ENCODE results near the gene FLNC. TPM values are rescaled to one million over a fixed set of nuclear protein-coding genes. Genes with fewer than 3 reads are reported as not detected.

Gene FLNC
- total RNA-seq, 2 experiments from 2014 or later = 0.14 to 0.16 TPM

DNA sequence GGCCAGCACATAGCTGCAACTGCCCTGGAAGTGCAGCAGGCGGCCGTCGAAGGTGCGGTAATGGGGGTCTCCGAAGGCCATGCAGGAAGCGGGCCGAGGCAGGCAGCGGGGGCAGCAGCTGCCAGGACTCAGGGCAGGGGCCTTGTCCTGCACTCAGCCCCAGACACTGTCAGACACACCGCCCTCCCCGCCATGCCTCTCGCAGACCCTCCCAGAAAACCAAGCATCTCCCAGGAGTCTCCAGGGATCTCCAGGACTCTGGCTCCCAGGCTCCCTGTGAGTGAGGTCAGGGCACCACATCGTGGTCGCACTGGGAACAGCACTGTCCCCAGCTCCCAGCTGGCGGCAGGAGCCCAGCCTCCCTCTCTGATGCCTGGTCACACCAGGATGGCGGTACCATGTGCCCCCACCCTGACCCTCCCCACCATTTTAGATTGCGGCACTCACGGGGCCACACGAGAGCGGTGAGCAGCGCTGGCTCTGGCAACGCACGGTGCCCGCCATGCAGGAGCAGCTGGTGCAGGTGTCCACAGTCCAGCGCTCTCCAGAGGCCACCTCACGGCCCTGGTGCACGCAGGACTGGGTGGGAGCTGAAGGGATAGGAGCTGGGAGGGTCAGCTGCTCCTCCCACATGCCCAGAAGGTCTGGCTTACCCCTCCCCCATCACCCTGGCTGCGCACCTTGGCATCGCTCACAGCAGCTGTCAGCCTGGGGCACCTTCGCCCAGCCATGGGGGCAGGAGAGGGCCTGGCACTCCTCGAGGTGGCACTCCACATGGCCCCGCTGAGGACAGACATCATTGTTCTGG is 49.9 kb downstream of the FLNC start:
- DNase-seq = peak; percentile 39
- intact Hi-C loops (cut with micrococcal nuclease) = loop anchor here (10.0 kb wide), 1 partner anchor 265 kb away; no protein-coding TSS in a partner anchor
- H3K36me3 Mint-ChIP-seq (ENCODE audit: low read depth) = no peaks in the 10 kb centered on the region
- peak; percentile 52 for ATAC-seq
- H3K9me3 Mint-ChIP-seq = no peaks in the 10 kb centered on the region
- no peak overlapping the region for H3K27ac Mint-ChIP-seq
- H3K4me1 Mint-ChIP-seq (ENCODE audit: low read depth) = peaks cover 2% of the 10 kb centered on the region
- H3K27me3 Mint-ChIP-seq = peaks cover under 1% of the 10 kb centered on the region
- TF ChIP-seq, protein P1, sequence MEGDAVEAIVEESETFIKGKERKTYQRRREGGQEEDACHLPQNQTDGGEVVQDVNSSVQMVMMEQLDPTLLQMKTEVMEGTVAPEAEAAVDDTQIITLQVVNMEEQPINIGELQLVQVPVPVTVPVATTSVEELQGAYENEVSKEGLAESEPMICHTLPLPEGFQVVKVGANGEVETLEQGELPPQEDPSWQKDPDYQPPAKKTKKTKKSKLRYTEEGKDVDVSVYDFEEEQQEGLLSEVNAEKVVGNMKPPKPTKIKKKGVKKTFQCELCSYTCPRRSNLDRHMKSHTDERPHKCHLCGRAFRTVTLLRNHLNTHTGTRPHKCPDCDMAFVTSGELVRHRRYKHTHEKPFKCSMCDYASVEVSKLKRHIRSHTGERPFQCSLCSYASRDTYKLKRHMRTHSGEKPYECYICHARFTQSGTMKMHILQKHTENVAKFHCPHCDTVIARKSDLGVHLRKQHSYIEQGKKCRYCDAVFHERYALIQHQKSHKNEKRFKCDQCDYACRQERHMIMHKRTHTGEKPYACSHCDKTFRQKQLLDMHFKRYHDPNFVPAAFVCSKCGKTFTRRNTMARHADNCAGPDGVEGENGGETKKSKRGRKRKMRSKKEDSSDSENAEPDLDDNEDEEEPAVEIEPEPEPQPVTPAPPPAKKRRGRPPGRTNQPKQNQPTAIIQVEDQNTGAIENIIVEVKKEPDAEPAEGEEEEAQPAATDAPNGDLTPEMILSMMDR (IDR thresholded peaks at IDR 0.05) = peak; percentile 46
- ChIA-PET CTCF (interaction anchor here (1.0 to 8.9 kb wide), 5 partner anchors 8 to 60 kb away, joined by 3 to 100 read pairs (median 4); partner anchors contain the start of gene ATP6V1F), POLR2A (interaction anchor here (0.9 to 1.2 kb wide), 3 partner anchors 11 to 269 kb away, joined by 3 read pairs; no protein-coding TSS in a partner anchor)
- H3K4me3 Mint-ChIP-seq = no peak overlapping the region

DNA sequence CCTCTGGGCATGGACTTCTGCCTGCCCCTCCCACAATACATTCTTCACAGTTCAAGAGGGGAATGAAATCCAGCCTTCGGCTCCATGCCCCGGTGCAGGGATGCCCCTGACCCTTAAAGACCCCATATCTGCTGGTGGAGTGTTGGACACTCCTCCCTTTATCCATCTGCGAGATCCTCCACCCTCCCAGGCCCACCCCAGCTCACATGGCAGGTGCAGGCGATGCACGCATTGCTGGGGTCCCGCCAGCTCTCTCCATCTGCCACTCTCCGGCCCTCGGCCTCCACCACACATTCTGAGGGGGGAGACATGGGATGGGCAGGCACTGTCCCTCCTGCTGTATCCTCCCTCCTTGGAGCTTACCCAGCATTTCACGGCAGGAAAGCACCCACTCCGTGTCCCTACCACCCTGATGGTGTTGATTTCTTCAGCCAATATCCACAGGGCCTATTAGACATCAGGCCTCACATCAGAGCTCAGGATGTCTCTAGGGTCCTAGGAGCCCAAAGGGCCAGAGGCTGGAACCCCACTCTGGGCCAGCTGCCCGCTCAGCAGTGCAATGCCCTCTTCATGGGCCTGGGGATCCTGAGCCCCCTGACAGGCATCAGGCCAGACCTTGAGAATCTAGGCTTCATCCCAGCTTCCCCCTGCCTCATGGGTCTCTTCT is 50.7 kb downstream of the FLNC start:
- Mint-ChIP-seq H3K27me3 (peaks cover 4% of the 10 kb centered on the region), H3K9me3 (no peaks in the 10 kb centered on the region), H3K27ac (no peak overlapping the region), H3K36me3 (ENCODE audit: low read depth) (no peaks in the 10 kb centered on the region), H3K4me3 (no peak overlapping the region), H3K4me1 (ENCODE audit: low read depth) (peaks cover 2% of the 10 kb centered on the region)
- intact Hi-C loops (cut with micrococcal nuclease) = no loop called here
- TF ChIP-seq, protein P1 (IDR thresholded peaks at IDR 0.05) = no peak
- ChIA-PET CTCF (interaction anchor here (0.9 to 8.9 kb wide), 7 partner anchors 9 to 454 kb away, joined by 3 to 100 read pairs (median 5); partner anchors contain the start of gene ATP6V1F), POLR2A (interaction anchor here (0.9 to 1.6 kb wide), 4 partner anchors 11 to 270 kb away, joined by 3 to 4 read pairs (median 3); partner anchors contain the start of gene ATP6V1F)
- no peak for ATAC-seq
- DNase-seq = no peak

DNA sequence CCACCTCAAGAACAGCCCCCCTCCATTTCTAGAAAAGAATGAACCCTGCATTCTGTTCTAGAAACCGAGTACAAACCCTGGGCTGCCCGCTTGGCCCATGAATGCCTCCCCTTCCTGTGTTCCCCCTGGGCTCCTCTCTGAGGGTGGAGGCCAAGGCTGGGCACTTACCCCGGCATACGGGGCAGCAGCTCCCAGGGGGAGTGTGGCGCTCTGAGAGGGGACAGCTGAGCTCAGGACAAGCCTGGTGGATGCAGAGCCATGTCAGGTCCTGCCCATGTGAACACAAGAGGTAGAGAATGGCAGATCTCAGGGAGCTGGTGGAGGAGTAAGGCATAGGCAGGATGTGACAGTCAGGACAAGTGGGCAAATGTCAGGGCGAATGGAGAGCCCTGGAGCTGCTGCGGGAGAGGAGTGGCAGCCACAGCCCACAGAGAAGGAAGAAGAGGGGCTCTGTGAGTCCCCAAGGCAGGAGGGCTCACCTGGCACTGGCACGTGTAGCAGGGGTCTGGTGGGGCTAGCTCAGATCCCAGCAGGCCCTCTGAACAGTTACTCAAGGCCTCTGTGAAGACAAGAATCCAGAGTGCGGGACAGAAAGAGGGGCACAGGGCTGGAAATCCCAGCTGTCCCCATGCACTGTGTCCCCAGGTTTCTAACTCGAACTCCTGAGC is 51.4 kb downstream of the FLNC start:
- no peak overlapping the region for H3K27ac Mint-ChIP-seq
- ATAC-seq = no peak
- no peak overlapping the region for H3K4me3 Mint-ChIP-seq
- H3K27me3 Mint-ChIP-seq = peaks cover 4% of the 10 kb centered on the region
- TF ChIP-seq, protein P1 (IDR thresholded peaks at IDR 0.05) = no peak
- no peak for DNase-seq
- ChIA-PET CTCF (interaction anchor here (0.9 to 8.9 kb wide), 8 partner anchors 10 to 454 kb away, joined by 3 to 100 read pairs (median 7); partner anchors contain the start of gene ATP6V1F), POLR2A (interaction anchor here (0.9 to 1.6 kb wide), 4 partner anchors 12 to 270 kb away, joined by 3 to 4 read pairs (median 3); partner anchors contain the start of gene ATP6V1F)
- no peaks in the 10 kb centered on the region for H3K36me3 Mint-ChIP-seq (ENCODE audit: low read depth)
- intact Hi-C loops (cut with micrococcal nuclease) = no loop called here
- H3K9me3 Mint-ChIP-seq = no peaks in the 10 kb centered on the region
- H3K4me1 Mint-ChIP-seq (ENCODE audit: low read depth) = peaks cover 2% of the 10 kb centered on the region

DNA sequence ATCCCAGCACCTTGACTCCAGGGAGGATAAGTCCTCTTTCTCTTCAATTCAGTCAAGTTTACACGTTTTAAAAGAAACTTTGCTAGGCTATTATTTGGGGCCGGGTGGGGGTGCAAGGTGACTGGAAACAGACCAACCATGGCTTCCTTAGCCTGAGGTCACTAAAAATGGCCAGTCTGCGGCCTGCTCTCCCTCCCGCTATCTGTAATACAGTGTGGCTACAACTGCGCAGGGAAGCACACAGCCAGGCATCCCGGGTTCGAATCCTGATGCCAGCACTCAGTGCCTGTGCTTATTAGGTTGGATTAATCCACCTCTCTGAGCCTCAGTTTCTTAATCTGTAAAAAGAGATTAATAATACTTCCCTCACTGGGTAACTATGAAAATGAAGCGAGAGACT is 51.9 kb downstream of the FLNC start:
- intact Hi-C loops (cut with micrococcal nuclease) = no loop called here
- no peak for ATAC-seq
- Mint-ChIP-seq H3K4me1 (ENCODE audit: low read depth) (peaks cover 2% of the 10 kb centered on the region), H3K27me3 (peaks cover 4% of the 10 kb centered on the region), H3K36me3 (ENCODE audit: low read depth) (no peaks in the 10 kb centered on the region), H3K27ac (no peak overlapping the region), H3K9me3 (no peaks in the 10 kb centered on the region), H3K4me3 (no peak overlapping the region)
- no peak for DNase-seq
- TF ChIP-seq, protein P1 (IDR thresholded peaks at IDR 0.05) = no peak
- CTCF ChIA-PET = interaction anchor here (1.3 to 8.9 kb wide), 12 partner anchors 10 to 455 kb away, joined by 3 to 100 read pairs (median 16); partner anchors contain the start of gene ATP6V1F
- POLR2A ChIA-PET = interaction anchor here (0.7 to 1.6 kb wide), 2 partner anchors 13 to 19 kb away, joined by 3 to 4 read pairs; partner anchors contain the start of gene ATP6V1F
